NCI-H146 (cell line): ENCODE measurements around the gene USP21.
"Not testable (repeated sequence)": the region's sequence is repeated elsewhere in the genome, so short reads cannot be mapped to it uniquely, and the experiment has no call there.

Experiments used
- DNase-seq: peaks from one replicate; lab custom pipeline; 2025; lab: John Stamatoyannopoulos, UW

USP21 gene, protein sequence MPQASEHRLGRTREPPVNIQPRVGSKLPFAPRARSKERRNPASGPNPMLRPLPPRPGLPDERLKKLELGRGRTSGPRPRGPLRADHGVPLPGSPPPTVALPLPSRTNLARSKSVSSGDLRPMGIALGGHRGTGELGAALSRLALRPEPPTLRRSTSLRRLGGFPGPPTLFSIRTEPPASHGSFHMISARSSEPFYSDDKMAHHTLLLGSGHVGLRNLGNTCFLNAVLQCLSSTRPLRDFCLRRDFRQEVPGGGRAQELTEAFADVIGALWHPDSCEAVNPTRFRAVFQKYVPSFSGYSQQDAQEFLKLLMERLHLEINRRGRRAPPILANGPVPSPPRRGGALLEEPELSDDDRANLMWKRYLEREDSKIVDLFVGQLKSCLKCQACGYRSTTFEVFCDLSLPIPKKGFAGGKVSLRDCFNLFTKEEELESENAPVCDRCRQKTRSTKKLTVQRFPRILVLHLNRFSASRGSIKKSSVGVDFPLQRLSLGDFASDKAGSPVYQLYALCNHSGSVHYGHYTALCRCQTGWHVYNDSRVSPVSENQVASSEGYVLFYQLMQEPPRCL

DNA sequence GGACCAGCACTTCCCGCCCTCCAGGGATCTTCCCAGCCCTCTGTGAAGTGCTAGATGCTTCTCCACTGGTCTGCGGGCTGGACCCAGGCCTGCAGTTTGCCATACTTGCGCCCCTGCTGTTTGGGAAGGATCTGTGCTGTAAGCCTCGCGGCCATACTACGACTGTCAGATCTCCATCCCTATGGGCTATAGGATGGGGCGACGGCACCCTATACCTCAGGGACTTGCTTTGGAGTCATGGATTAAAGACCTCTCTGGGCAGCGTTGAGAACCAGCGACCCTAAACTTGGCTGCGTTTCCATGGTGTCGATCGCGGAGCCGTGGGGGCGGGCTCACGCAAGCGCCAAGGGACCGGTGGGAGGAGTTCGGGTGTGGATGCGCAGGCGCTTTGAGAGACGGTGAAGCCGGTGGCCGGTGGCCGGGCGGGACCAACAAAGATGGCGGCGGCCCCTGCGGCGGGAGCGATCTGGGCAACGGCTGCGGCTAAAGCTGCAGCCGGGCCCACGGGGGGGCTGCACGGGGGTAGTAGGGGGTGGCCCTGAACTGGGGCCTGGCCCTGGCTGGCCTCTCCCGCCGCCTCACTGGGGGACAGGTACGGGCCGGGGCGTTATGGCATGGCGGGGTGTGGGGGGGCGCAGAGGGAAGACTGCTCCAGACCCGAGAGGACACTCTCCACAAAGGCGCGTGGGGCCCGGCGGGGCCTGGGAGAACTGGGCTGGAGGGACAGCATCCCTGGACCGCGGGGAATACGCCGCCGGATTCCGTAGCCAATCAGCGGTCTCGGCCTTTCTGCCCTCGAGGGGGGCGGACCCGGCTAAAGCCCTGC lies at the start of gene USP21:
USP21 (plus strand) TSS at position 414 of the 826 bp plus-strand sequence. CDS start 1,141 bp downstream, outside the sequence.
- peak; percentile 92 for DNase-seq

DNA sequence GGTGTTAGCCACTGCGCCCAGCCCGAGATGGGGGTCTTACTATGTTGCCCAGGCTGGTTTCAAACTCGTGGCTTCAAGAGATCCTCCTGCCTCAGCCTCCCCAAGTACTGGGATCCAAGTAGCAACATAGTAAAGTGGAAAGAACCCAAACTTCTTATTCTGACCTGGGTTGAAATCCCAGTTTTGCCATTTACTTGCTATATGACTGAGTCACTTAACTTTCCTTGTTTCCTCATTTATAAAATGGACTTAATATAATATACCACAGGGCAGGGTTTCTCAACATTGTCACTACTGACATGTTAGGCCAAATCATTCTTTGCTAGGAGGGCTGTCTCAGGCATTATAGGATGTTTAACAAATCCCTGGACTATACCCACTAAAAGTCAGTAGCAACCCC lies 48.2 kb upstream of the USP21 start:
- DNase-seq, result no peak

DNA sequence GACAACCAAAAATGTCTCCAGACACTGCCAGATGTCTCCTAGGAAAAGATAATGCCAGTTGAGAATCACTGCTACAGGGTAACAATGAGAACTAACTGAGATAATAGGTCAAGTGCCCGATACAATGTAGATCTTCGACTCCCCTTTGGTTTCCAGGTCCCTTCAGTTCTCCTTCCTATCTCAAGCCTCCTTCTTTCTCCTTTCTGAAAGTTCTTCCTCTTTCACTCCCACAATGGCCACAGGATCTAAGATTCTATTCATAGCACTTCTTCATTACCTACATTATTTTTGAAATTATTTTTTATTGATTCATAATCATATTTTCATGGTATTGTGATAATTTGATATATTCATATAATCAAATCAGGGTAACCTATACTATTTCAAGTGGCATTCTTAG lies 47.8 kb upstream of the USP21 start:
- DNase-seq, result no peak

DNA sequence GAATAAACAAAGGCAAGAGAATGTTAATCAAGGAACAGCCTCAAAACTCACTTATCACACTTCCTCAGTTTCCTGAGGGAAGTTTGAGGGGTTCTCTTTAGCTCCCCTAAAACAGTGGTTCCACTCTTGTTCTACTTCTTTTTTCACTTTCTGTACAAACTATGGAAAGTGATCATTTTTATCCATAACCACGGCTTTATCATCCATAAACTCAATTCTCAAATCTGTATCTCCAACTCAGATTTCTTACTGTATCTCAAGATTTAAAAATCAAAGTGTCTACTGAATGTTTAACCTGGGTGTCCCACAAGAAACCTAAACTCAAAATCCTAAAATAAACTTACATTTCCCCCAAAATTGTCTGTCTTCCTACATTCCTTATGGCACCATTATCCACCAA lies 45.4 kb upstream of the USP21 start:
- no peak for DNase-seq

DNA sequence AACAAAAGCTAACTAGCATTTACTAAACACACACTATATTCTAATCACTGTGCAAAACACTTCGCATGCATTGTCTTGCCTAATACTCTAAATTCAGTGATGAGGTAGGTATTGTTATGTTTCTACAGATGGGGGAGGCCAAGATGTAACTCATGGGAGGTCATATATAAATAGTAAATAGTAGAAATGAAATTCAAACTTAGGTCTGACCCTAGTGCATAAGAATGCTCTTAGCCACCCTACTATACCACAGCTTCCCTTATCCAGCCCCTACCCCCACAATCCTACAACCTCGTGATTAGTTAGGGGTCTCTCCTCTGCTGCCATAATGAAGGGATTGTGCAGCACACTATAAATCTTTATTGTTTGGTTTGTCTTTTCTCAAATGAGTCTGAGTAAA lies 44.7 kb upstream of the USP21 start:
- DNase-seq, result no peak

DNA sequence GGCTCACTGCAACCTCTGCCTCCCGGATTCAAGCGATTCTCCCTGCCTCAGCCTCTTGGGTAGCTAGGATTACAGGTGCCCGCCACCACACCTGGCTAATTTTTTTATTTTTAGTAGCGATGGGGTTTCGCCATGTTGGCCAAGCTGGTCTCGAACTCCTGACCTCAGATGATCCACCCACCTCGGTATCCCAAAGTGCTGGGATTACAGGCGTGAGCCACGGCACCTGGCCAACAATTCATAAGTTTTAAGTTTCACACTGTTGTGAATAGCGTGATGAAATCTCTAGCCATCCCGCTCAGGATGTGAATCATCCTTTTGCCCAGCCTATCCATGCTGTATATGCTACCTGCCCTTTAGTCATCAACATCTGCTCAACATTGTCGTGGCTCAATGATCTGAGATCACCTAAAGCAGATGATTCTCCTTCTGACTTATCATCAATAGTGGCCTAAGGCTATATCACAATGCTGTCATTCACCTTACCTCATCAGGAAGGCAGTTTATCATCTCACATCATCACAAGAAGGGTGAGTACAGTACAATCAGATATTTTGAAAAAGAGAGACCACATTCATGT lies 44.1 kb upstream of the USP21 start:
- no peak for DNase-seq

DNA sequence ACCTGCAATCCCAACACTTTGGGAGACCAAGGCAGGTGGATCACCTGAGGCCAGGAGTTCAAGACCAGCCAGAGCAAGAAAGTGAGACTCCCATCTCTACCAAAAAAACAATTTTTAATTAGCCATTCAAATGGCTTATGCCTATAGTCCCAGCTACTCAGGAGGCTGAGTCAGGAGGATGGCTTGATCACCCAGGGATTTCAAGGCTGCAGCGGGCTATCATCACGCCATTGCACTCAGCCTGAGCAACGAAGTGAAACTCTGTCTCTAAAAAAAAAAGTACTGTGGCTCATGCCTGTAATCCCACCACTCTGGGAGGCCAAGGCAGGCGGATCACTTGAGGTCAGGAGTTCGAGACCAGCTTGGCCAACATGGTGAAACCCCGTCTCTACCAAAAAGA lies 43.3 kb upstream of the USP21 start:
- DNase-seq, result not testable (repeated sequence)

DNA sequence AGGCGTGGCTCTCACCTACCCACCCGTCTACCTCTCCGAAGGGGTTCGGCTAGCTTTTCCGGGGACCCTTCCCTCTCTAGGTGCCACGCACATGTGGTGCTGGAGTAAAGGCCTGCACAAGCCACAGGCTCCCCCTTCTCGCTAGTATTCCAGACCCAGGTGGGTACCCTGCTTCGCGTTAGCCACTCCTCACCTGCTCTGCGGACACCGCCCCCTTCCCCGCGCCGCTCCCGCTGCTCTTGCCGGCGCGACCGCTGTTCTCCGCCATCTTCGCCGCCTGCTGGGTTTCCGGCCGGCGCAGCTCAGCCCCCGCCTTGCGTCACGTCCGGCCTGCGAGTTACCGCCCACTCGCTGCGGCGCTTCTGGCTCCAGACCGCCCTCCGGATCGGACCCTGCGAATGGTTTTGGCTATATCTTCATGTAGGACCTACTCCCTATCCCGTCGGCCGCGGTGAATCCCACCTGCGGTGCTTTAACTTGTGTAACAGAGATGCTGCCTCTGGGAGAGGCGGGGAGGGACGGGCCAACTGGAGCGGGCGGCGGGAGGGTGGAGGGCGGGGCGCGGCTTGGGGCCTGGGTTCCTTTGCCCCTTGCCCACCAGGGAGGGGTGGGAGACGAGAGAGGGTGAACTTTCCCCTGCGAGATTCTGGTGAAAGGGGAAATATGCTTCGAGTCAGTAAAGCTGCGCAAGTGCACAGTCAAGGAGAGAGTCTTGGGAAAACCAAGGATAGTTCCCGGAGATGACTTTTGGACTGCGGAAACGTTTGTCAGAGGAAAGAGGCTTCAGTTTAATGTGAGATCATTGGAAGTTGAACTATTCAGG lies 41.3 kb upstream of the USP21 start, which contains the start of the genes NIT1 and PFDN2:
NIT1 (plus strand) TSS at position 347 of the 823 bp plus-strand sequence; CDS start at position 419, 72 bp downstream.
PFDN2 (minus strand) TSS at position 279 of the 823 bp plus-strand sequence; CDS start at position 268, 11 bp downstream.
- peak; percentile 86 for DNase-seq

DNA sequence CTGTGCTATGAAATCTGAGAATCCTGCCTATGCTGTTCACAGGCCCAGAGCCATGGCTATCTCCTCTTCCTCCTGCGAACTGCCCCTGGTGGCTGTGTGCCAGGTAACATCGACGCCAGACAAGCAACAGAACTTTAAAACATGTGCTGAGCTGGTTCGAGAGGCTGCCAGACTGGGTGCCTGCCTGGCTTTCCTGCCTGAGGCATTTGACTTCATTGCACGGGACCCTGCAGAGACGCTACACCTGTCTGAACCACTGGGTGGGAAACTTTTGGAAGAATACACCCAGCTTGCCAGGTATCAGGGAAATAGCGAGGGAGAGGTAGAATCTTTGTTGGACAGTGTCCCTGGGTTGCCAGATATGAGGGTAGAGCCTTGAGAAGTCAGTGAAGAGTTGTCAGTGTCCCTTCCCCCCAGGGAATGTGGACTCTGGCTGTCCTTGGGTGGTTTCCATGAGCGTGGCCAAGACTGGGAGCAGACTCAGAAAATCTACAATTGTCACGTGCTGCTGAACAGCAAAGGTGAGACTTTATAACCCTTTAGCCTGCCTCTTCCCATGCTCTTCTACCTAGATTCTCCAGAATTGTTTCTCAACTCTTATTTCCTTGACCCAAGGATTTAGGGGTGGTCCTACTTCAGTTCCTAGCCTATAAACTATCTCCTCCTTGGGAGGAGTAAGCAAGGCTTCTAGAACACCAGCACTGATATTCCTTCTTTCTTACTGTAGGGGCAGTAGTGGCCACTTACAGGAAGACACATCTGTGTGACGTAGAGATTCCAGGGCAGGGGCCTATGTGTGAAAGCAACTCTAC lies 40.0 kb upstream of the USP21 start:
- no peak for DNase-seq

DNA sequence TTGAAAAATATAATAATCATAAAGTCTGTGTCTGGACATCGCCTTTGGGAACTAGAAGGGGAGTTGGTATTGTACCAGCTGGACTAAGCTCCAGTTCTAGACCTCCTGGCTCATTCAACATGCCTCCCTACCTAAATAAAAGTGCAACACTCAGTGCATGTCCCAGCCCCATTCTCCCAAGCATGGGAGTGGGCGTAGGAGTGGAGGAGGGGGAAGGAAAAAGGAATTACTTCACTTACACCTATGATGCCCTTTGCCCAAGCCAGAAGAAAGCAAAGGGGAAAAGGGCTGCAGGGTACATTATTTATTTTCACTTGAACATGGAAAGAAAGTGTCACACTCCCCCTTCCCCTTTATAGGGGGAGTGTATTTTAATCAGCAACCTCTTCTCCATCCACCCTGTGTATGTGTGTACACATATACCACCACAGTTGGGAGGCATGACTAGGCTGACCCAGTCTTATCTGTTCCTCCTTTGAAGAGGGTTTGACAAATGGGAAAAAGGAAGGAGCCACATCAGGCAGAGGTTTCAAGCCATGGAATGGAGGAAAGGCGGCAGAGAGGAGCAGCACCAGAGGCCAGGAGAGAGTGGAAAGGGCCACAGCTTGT lies 38.2 kb upstream of the USP21 start:
- no peak for DNase-seq

DNA sequence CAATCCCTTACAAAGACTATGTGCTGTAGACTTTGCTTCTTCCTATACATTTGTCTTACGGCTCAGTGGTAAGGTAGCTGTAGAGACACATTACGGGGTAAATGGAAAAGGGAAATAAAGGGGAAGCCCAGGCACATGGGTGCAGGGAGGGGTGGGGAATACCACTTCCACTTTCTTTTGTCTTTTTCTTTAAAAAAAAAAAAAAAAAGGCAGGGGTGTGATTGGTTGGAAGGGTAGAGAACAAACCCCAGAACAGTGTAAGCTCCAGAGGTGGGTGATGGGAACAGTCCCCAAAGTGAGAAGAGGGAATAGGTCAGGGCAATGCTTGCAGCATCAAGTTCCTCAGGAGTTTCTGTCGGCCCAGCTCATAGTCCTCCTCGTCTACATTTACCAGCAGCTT lies 37.5 kb upstream of the USP21 start:
- DNase-seq, result no peak

DNA sequence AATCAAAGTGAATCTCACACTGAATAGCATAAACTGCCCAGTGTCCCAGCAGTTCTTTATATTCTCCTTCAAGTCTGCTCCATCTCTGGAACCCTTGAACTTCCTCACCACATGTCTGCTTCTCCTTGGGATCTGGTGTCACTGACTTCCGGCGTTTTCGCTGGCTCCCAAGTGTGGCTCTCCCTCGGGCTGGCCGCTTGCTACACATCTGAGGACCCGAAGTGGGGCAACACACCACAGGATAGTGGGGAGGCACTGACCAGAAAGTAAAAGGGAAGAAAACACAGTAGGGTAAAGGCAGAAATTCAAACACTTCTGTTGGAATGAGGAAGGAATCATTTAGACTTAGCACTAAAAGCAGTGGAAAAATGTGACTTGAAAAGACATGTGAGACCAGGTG lies 36.3 kb upstream of the USP21 start:
- DNase-seq, result no peak

DNA sequence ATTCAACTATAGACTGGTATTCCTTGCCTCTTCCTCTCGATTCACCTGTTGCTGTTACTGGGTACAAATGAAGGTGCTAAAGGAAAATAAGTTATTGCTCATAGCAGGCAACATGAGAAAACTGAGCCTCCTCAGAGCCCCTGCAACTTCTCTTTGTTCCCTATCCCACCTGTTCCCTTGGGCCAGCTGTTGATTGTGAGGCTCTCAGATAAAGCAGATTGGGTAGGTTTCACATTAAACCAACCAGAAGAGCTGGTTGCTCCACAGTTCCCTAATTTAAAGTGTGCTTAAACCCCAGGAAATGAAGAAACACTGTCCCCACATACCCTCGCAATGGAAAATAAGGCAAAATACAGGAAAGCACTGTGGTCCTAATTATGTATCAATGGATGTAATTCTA lies 31.7 kb upstream of the USP21 start:
- DNase-seq, result no peak

DNA sequence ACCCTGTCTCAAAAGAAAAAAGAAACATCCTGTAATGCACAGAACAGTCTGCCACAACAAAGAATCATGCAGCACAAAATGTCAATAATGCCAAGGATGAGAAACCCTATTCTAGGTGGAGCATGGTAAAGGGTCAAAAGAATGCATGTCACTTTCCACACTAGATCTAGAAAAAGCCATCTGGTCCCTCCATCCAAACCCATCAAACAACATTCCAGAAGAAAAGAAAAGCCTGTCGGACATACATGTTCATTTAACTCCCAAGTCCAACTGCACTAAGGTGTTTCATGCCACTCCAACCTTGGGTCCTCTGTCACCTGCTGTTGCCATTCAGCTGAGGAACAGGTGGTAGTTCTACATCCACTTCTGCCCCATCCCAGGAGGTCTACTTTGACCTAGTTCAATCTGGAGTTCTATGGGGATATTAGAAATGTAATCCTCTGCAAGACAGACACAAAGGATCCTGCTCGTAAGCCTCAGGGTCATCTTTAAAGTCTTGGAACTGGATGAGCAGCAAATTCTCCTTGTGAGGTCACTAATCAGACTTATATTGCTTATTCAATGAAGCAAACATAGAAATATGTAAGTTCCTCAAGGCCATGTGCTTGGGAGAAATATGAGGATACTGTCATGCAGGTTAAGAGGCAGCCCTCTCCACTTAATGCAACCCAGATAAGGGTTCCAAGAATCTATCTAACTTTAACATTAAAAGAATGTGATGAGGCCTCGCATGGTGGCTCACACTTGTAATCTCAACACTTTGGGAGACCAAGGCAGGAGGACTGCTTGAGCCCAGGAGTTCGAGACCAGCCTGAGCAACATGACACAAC lies 30.5 kb upstream of the USP21 start:
- DNase-seq, result no peak

DNA sequence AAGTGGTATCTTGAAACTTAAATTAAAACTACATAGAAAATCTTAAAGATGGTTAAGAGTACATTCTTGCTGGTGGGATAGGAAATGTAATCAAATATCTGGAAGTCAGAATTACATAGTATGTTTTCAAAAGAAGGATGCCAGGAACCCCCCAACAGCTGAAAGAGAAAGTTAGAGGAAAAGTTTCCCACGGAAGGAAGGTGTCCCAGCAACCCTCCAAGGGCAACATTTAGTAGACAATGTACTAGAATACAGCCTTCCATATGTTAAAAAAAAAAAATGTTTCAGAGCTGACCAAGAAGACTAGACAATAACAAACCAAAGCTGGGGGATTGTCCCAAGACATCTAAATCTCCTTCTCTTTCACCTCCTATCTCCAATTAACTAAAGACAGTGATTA lies 29.0 kb upstream of the USP21 start:
- no peak for DNase-seq

DNA sequence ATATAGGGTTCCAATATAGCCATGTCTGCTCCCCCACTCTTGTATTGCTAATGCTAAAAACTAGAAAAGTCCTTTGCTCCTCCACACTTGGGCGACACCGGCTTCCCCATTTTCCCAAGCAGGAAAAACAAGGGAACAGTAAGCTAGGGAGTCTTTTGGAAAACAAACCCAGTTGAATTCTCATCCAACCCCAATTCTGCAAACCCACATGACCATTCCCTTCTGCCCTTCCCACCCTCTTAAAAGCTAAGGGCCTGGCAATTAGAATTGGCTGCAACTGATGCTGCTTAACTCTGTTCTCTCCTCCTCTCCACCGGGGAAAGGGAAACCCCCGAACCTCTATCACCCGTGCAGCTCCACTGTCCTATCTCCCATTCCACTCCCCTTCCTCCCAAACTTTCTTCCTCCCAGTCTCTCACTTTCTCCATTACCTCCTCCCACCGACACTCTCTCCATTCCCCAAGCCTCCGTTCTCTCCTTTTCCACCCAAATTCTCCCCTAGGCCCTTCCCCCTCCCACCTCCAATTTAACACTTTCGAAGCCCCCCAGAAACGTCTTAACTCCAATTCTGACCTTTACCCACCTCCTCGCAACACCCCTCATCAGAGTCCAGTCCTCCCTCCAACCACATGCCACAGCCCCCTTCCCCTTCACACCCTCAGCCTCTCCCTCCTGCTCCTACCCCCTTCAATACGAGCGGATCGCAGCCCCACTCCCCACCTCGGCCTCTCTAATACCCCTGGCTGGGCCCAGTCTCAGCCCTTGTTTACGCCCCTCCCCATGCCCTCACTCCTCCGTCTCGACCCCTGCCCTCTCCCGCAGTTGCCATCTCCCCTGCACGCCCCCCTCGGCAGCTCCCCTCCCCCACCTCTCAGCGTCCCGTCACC lies 27.5 kb upstream of the USP21 start:
- DNase-seq, result no peak

DNA sequence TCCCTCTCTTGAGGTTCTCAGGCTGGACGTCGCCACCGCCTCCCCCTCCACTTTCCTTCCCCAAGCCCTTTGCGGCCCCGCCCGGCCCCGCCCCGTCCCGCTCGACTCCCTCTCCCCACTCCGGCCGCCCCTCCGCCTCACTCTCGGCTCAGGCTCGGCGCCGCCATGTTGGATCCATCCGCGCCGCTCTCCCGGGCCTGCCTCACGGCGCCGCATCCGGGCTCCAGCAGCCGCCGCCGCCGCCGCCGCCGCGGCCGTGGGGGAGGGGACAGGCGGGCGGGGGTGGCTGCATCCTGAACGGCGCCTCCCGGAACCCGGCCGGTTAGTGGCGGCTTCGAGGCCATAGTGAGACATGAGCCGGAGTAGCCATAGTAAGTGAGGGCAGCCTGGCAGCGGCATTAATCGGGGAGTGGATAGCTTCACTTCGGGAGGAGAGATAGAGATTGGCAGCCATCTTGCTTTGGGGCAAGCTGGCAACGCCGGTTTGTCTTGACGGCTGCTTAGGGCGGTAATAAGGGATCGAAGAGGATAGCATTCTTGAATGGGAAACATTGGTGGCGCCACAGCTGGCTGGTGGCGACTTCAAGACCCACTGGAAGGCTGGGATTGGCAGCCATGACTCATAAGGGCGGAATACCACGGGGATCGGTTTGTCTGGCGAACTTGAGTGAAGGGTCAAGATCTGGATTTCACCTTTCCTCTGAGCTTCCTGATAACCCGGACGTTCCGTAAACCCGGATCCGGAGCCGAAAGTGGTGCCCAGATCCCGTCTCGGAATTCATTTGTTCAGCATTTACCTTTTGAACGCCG lies 26.7 kb upstream of the USP21 start, which contains the start of gene DEDD:
DEDD (minus strand) TSS at position 258 of the 810 bp plus-strand sequence. CDS start 8,205 bp downstream, outside the sequence.
- peak; percentile 96 for DNase-seq
